Esophagus muscularis mucosa (tissue), 4 donors: Measurements from ENCODE around the gene ARAP1. TPM values are rescaled to one million over a fixed set of nuclear protein-coding genes. Genes with fewer than 3 reads are reported as not detected.

Source experiments
- DNase-seq: peaks from one replicate; pipeline ENCODE4 v3.0.0-alpha.2; 2017; ENCODE audit errors: extremely low spot score
- H3K27ac ChIP-seq, 4 donors: fragments of 200-600 bp; sonication (generic); replicated peaks in 1 of 4; 1 replicate in 3 of 4; 2 replicates in 1 of 4; pipeline ENCODE4 v1.5.1; 2016 to 2019; ENCODE audit warnings: mild to moderate bottlenecking in 1 of 4
- H3K27me3 ChIP-seq, 4 donors: fragments of 200-600 bp; sonication (generic); one replicate each; pipeline versions ENCODE4 v1.5.1 to v1.6.0; 2016 to 2019
- H3K36me3 ChIP-seq, 4 donors: fragments of 200-600 bp; sonication (generic); one replicate each; pipeline ENCODE4 v1.5.1; 2016 to 2019
- H3K4me1 ChIP-seq, 4 donors: fragments of 200-600 bp; sonication (generic); one replicate each; pipeline ENCODE4 v1.5.1; 2016 to 2019
- H3K4me3 ChIP-seq, 4 donors: fragments of 200-600 bp; sonication (generic); 1 replicate in 2 of 4; 2 replicates in 2 of 4; pipeline ENCODE4 v1.5.1; 2016 to 2019; ENCODE audit warnings: mild to moderate bottlenecking in 4 of 4, moderate library complexity in 1 of 4
- H3K9me3 ChIP-seq, 4 donors: fragments of 200-600 bp; sonication (generic); 1 replicate in 3 of 4; 2 replicates in 1 of 4; pipeline ENCODE4 v1.5.1; 2016 to 2019
- EP300 ChIP-seq: sonication (generic); formaldehyde crosslinking; IDR thresholded peaks from one replicate; pipeline ENCODE4 v1.6.1; 2017; ENCODE audit warnings: antibody characterized with exemption
- POLR2A ChIP-seq: fragments of 450-650 bp; IDR thresholded peaks from one replicate; pipeline ENCODE4 v1.6.1; 2017; ENCODE audit warnings: antibody characterized with exemption, moderate library complexity, mild to moderate bottlenecking, low read depth
- POLR2AphosphoS5 ChIP-seq, 2 donors: sonication (generic); formaldehyde crosslinking; IDR thresholded peaks; one replicate each; pipeline ENCODE4 v1.6.1; 2017; ENCODE audit warnings: antibody characterized with exemption in 2 of 2
- WGBS: methylation state at CpG from one replicate; pipeline ENCODE4 v1.1.5; 2018; 5-methylcytosine and 5-hydroxymethylcytosine counted together
- intact Hi-C: fragments of 100-400 bp; cut with DNase I; formaldehyde crosslinking; loops from one replicate; pipeline ENCODE4 v1.15.1; 2023
- total RNA-seq, 4 donors: library from RNA; depleted of rRNA; stranded (reverse); fragments of >200 nt; gene quantifications; one replicate each; pipeline versions ENCODE4 v1.1.0 to v1.2.1, GENCODE V29; 2016
- TF ChIP-seq, protein P1 (sequence below), 3 experiments: fragments of 200-600 bp in 2 of 3; fragments of 450-650 bp in 1 of 3; sonication (generic) in 2 of 3; IDR thresholded peaks; one replicate each; pipeline ENCODE4 v1.5.1; 2017 to 2019; ENCODE audit warnings: antibody characterized with exemption in 3 of 3, mild to moderate bottlenecking in 2 of 3, moderate library complexity in 1 of 3

The ARAP1 gene
- total RNA-seq, 4 donors from 2014 or later = 83.7 to 115 (median 110) TPM

- no peak for DNase-seq
- Histone ChIP-seq H3K27me3 (no peaks in the 10 kb centered on the region), H3K27ac (peak overlapping the region in 2 of 4 donors; percentile 1 to 10), H3K36me3 (peaks cover 6 to 37% (median 30%) of the 10 kb centered on the region in 4 donors), H3K4me1 (peaks cover 69 to 85% (median 80%) of the 10 kb centered on the region in 4 donors), H3K4me3 (no peak overlapping the region), H3K9me3 (no peaks in the 10 kb centered on the region)
- TF ChIP-seq POLR2AphosphoS5 (IDR thresholded peaks at IDR 0.05) = no peak
- TF ChIP-seq, protein P1, sequence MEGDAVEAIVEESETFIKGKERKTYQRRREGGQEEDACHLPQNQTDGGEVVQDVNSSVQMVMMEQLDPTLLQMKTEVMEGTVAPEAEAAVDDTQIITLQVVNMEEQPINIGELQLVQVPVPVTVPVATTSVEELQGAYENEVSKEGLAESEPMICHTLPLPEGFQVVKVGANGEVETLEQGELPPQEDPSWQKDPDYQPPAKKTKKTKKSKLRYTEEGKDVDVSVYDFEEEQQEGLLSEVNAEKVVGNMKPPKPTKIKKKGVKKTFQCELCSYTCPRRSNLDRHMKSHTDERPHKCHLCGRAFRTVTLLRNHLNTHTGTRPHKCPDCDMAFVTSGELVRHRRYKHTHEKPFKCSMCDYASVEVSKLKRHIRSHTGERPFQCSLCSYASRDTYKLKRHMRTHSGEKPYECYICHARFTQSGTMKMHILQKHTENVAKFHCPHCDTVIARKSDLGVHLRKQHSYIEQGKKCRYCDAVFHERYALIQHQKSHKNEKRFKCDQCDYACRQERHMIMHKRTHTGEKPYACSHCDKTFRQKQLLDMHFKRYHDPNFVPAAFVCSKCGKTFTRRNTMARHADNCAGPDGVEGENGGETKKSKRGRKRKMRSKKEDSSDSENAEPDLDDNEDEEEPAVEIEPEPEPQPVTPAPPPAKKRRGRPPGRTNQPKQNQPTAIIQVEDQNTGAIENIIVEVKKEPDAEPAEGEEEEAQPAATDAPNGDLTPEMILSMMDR (IDR thresholded peaks at IDR 0.05) = no peak
- no peak for TF ChIP-seq POLR2A
- no peak for TF ChIP-seq EP300
- 11% methylated on average over 7 of the region's 7 CpGs for WGBS
- intact Hi-C loops = no loop called here
These were observed 35.9 kb downstream of the ARAP1 start for GRCh38 chr11:72716290-72716689.

- TF ChIP-seq, protein P1 (IDR thresholded peaks at IDR 0.05) = no peak
- TF ChIP-seq POLR2A (no peak), EP300 (no peak)
- 64% methylated on average over 7 of the region's 10 CpGs for WGBS
- no peaks in the 10 kb centered on the region for H3K9me3 ChIP-seq
- H3K4me1 ChIP-seq = peaks cover 37 to 50% (median 46%) of the 10 kb centered on the region in 4 donors
- intact Hi-C loops = no loop called here
- H3K27ac ChIP-seq = peak overlapping the region in 2 of 4 donors; percentile 20 to 42
- no peak for DNase-seq
- peaks cover 25 to 72% (median 65%) of the 10 kb centered on the region in 4 donors for H3K36me3 ChIP-seq
- no peak overlapping the region for H3K4me3 ChIP-seq
- no peaks in the 10 kb centered on the region for H3K27me3 ChIP-seq
These were observed 39.4 kb downstream of the ARAP1 start for GRCh38 chr11:72712841-72713240.

- Histone ChIP-seq H3K4me1 (peaks cover 31 to 44% (median 40%) of the 10 kb centered on the region in 4 donors), H3K27me3 (no peaks in the 10 kb centered on the region), H3K4me3 (no peak overlapping the region), H3K36me3 (peaks cover 31 to 72% (median 68%) of the 10 kb centered on the region in 4 donors), H3K27ac (peak overlapping the region in 1 of 4 donors; percentile 20), H3K9me3 (no peaks in the 10 kb centered on the region)
- TF ChIP-seq POLR2A (no peak), POLR2AphosphoS5 (IDR thresholded peaks at IDR 0.05) (no peak), EP300 (no peak)
- TF ChIP-seq, protein P1 (IDR thresholded peaks at IDR 0.05) = no peak
- WGBS = 68% methylated on average over 12 of the region's 26 CpGs
- intact Hi-C loops = no loop called here
- peak; percentile 93 for DNase-seq
These were observed 39.9 kb downstream of the ARAP1 start for GRCh38 chr11:72712168-72712751.

DNA sequence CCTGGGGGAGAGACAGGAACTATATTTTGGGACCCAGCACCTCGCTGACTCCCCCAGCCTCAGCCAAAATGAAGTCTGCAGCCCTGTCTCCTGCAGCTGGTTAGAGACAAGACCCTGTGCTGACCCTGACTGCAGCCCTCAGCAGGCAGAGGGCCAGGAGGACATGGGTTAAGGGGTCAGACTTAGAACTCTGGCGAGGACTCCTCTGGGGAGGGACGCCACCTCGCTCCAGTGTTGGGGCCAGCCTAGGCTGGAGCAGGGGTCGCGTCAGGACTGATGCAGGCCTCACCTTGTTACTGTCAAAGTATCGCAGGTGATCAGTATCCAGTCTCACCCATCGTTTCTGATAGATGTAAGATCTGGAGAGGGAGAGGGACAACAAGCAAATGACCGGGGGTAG is 41.1 kb downstream of the ARAP1 start:
- Histone ChIP-seq H3K27me3 (no peaks in the 10 kb centered on the region), H3K4me1 (peaks cover 20 to 37% (median 29%) of the 10 kb centered on the region in 4 donors), H3K27ac (no peak overlapping the region), H3K4me3 (no peak overlapping the region), H3K36me3 (peaks cover 39 to 75% (median 72%) of the 10 kb centered on the region in 4 donors), H3K9me3 (no peaks in the 10 kb centered on the region)
- intact Hi-C loops = no loop called here
- DNase-seq = no peak
- 95% methylated on average over 9 of the region's 9 CpGs for WGBS
- TF ChIP-seq EP300 = no peak
- no peak for TF ChIP-seq POLR2A
- TF ChIP-seq POLR2AphosphoS5 (IDR thresholded peaks at IDR 0.05) = no peak
- TF ChIP-seq, protein P1 (IDR thresholded peaks at IDR 0.05) = no peak
